Umbilical cord (tissue), 2 donors: ENCODE results near the gene SMIM38. TPM values are rescaled to one million over a fixed set of nuclear protein-coding genes. Genes with fewer than 3 reads are reported as not detected.

Experiments
- DNase-seq: peaks from one replicate; pipeline ENCODE4 v3.0.0-alpha.2; 2015; ENCODE audit warnings: low spot score
- total RNA-seq: library from RNA; depleted of rRNA; stranded (reverse); fragments of >200 nt; gene quantifications from one replicate; pipeline ENCODE4 v1.2.3, GENCODE V29; 2014; ENCODE audit warnings: low replicate concordance; ENCODE audit not compliant: insufficient read depth

Gene SMIM38
- total RNA-seq, result 4.6 TPM

- no peak for DNase-seq
Measured at GRCh38 chr11:69155302-69156234, at the start of gene SMIM38. Gene SMIM38, plus strand, starts transcription at chr11:69155935. Its CDS starts 1,912 bp downstream, at chr11:69157847.

- DNase-seq, result peak; percentile 66
Measured at GRCh38 chr11:69106031-69106811, 49.5 kb upstream of the SMIM38 start.

GRCh38 chr11:69107413-69107812 is 48.3 kb upstream of the SMIM38 start:
- DNase-seq, result no peak

DNA sequence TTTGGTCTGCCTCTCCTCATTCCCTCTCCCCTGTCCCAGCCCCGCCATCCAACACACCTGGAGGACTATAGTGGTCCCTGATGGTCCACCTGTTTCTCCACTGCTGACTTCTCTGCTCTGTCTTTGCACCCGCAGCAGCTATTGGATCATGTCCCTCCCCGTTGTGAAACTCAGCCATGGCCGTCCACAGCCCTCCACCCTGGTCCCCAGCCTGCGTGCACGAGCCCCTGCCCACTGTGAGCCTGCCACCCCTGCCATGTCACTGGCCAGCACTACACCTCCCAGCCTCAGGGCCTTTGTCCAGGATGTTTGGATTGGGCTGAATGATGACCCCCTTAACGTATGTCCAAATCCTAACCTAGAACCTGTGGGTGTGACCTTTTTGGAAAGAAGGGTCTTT is 47.7 kb upstream of the SMIM38 start:
- DNase-seq, result no peak

DNA sequence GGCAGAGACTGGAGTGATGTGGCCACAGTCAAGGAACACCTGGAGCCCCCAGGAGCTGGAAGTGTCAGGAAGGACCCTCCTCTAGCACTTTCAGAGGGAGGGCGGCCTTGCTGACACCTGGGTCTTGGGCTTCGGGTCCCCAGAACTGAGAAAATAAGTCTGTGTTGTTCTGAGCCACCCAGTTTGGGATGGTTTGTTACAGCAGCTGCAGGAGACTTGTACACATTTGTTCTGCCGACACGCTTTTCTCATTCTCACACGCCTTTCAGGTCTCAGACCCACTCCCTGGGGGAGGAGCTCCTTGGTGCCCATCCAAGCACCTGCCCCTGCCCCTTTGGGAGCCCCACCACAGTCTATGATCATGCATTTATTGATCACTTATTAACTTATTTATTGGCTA is 47.2 kb upstream of the SMIM38 start:
- DNase-seq, result no peak

GRCh38 chr11:69109101-69109500 is 46.6 kb upstream of the SMIM38 start:
- DNase-seq, result no peak

GRCh38 chr11:69110451-69110850 is 45.3 kb upstream of the SMIM38 start:
- no peak for DNase-seq

GRCh38 chr11:69111624-69112542 is 43.9 kb upstream of the SMIM38 start:
- DNase-seq, result no peak

- DNase-seq, result no peak
Measured at GRCh38 chr11:69113226-69113625, 42.5 kb upstream of the SMIM38 start.

DNA sequence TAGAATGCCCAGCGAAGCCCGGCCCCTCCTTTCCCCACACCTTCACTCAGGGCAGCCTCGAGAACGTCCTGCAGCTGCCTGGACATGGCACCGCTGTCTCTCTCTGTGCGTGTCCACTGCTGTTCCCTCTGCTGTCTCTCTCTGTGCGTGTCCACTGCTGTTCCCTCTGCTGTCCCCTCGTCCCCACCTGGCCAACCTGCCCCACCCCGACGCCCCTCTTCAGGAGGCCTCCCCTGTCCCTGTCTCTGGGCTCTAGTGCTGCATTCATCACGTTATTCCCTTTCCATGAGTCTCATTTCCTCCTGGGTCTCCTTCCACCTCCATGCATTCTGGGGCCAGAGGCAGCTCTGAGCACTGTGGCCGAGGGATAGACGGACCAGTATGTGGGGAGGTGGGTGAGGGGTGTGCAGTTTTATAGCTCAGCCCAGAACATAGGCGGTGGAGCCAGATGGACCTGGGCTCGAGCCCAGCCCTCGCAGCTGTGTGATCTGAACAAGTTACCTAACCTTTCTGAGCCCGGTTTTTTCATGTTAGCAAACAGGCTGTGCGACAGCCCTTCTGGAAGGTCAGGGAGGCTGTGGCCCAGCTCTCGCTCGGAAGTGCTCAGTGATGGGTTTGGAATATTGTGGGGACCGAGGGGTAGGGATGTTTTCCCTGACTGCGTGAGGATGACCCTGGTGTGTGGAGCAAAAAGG is 41.9 kb upstream of the SMIM38 start:
- no peak for DNase-seq

GRCh38 chr11:69114362-69114761 is 41.4 kb upstream of the SMIM38 start:
- DNase-seq, result no peak

- DNase-seq, result no peak
Measured at GRCh38 chr11:69114811-69115523, 40.8 kb upstream of the SMIM38 start.

DNA sequence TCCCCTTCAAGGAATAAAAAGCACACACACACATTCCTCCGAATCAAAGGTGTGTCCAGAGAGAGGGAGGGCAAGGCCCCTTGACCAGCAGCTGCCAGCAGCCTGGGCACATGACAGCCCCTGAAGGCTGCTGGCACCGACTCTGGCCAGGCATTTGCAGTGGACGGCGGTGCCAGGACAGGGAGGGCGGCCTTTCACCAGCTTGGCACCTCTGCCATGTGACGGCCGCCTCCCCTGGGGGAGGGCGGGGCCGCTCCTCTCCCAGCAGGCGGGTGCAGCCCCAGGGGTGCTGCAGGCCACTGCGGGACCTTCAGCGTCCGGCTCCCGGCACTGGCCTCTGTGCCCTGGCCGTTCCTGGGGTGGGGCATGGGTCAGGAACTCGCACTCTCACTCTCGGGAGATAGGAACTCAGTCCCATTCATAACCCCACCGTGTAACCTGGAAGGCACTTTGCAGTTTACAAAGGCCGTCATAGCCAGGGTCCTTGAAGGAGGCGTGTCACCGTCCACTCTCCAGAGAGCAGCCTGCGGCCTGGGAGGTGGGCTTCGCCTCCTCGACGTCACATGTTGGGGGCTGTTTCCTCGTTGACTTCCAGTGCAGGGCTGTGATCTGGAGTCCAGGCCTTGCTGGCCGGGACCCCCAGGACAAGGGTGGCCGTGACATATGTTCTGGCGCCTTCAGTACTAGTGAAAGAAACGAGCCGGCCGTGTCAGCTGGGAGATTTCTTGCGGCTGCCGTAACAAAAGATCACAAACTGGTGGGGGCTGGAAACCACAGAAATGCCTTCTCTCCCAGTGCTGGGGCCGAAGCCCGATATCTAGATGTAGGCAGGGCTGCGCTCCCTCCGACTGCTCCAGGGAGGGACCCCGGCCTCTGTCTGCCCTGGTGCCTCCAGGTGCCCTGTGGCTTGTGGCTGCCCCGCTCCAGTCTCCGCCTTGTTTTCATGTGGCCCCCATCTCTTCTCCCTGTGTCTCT is 39.9 kb upstream of the SMIM38 start:
- DNase-seq, result no peak

- no peak for DNase-seq
Measured at GRCh38 chr11:69116671-69117070, 39.1 kb upstream of the SMIM38 start.

DNA sequence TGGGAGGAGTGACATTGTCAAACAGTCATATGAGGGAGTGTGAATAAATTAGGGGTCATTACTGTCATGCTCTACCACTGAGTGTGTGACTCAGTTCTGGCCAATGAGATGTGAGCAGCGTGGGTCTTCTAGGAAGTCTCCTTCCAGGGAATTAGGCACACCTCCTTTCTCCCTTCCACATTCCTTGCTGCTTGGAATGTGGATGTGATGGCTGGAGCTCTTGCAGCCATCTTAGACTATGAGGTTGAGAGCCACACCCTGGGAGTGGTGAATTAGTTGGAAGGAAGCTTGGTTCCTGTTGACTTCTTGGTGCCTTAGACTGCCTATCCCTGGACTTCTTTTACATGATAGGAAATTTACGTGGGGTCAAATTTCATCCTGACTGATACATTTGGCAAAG is 36.5 kb upstream of the SMIM38 start:
- DNase-seq, result no peak

- DNase-seq, result no peak
Measured at GRCh38 chr11:69120096-69120875, 35.4 kb upstream of the SMIM38 start.

GRCh38 chr11:69121021-69121420 is 34.7 kb upstream of the SMIM38 start:
- DNase-seq, result no peak

DNA sequence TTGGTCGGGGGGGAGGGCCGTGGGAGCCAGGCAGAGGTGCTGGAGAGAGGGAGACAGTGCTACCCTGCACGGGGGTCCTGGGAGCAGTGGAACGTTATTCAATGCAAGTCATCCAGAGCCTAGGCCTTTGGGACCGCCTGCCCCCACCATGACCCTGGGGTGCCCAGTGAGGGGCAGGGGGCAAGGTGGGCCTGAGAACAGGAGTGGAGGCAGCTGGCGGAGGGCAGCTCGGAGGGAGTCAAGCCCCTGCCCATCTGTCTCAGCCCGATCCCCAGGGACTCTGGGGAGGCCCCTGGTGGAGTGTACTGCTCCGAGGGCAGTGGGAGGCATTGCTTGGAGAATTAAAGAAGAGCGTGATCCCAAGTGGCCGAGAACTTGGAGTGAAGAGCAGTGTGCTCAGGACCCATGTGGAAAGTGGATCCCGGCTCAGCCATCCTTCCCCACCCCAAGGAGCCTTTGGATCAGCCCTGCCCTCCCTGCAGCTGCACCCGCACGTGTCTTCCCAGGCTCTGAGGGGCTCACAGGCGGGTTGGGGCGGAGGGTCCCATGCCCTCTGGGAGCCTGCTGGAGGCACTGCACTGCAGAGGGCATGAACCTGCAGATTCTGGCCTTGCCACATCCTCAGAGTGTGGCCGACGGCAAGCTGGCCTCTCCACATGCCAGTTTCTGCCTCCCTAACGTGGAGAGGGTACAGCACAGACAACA is 34.0 kb upstream of the SMIM38 start:
- DNase-seq, result no peak
